HUES6 (cell line): ENCODE measurements around the gene RAB8A.
"Not testable (repeated sequence)": the region's sequence is repeated elsewhere in the genome, so short reads cannot be mapped to it uniquely, and the experiment has no call there.

Experiments
- H3K27ac ChIP-seq: 2 replicates; pipeline ENCODE4 v1.7.0; 2013; ENCODE audit warnings: low read depth, mild to moderate bottlenecking, low read length, inconsistent platforms
- H3K27me3 ChIP-seq: 2 replicates; pipeline ENCODE4 v1.6.1; 2013; ENCODE audit warnings: low read length; ENCODE audit not compliant: control insufficient read depth, insufficient read depth
- H3K36me3 ChIP-seq: 2 replicates; pipeline ENCODE4 v1.6.1; 2013; ENCODE audit warnings: low read length; ENCODE audit not compliant: control insufficient read depth, insufficient read depth
- H3K4me1 ChIP-seq: 2 replicates; pipeline ENCODE4 v1.6.1; 2013; ENCODE audit warnings: low read length; ENCODE audit not compliant: control insufficient read depth, insufficient read depth
- H3K4me3 ChIP-seq: 2 replicates; pipeline ENCODE4 v1.5.1; 2013; ENCODE audit warnings: low read depth, low read length
- H3K9ac ChIP-seq: one replicate; pipeline ENCODE4 v1.6.1; 2013; ENCODE audit warnings: mild to moderate bottlenecking, low read length
- H3K9me3 ChIP-seq: 2 replicates; pipeline ENCODE4 v1.6.1; 2013; ENCODE audit warnings: low read depth, low read length; ENCODE audit not compliant: control insufficient read depth, insufficient read depth

RAB8A gene

GRCh38 chr19:16117594-16118033 lies 5.9 kb downstream of the RAB8A start:
- Histone ChIP-seq H3K9ac (no peak overlapping the region), H3K27ac (no peak overlapping the region), H3K4me1 (peaks cover 4% of the 10 kb centered on the region; the same call in 1 of the 2 replicates), H3K9me3 (no peaks in the 10 kb centered on the region), H3K36me3 (peaks cover 70% of the 10 kb centered on the region), H3K4me3 (no peak overlapping the region), H3K27me3 (no peaks in the 10 kb centered on the region)

- H3K27me3 ChIP-seq, result no peaks in the 10 kb centered on the region
- H3K9me3 ChIP-seq, result no peaks in the 10 kb centered on the region
- no peaks in the 10 kb centered on the region for H3K4me1 ChIP-seq
- peaks cover 74% of the 10 kb centered on the region for H3K36me3 ChIP-seq
- H3K4me3 ChIP-seq, result no peak overlapping the region
- no peak overlapping the region for H3K27ac ChIP-seq
- no peak overlapping the region for H3K9ac ChIP-seq
Observed at GRCh38 chr19:16118489-16119033, 6.9 kb downstream of the RAB8A start.

- H3K4me1 ChIP-seq, H3K27ac ChIP-seq, H3K9ac ChIP-seq, H3K9me3 ChIP-seq, H3K27me3 ChIP-seq, H3K4me3 ChIP-seq: not testable (repeated sequence)
- peaks cover 77% of the 10 kb centered on the region for H3K36me3 ChIP-seq
Observed at GRCh38 chr19:16119075-16119857, 7.6 kb downstream of the RAB8A start.

GRCh38 chr19:16121141-16121540 lies 9.5 kb downstream of the RAB8A start:
- H3K4me3 ChIP-seq, result no peak overlapping the region
- no peaks in the 10 kb centered on the region for H3K4me1 ChIP-seq
- H3K27me3 ChIP-seq, result no peaks in the 10 kb centered on the region
- no peak overlapping the region for H3K27ac ChIP-seq
- no peak overlapping the region for H3K9ac ChIP-seq
- peaks cover 84% of the 10 kb centered on the region for H3K36me3 ChIP-seq
- H3K9me3 ChIP-seq, result no peaks in the 10 kb centered on the region

GRCh38 chr19:16121967-16122366 lies 10.3 kb downstream of the RAB8A start:
- H3K4me1 ChIP-seq, result no peaks in the 10 kb centered on the region
- H3K36me3 ChIP-seq, result peaks cover 89% of the 10 kb centered on the region

GRCh38 chr19:16124953-16125352 lies 13.3 kb downstream of the RAB8A start:
- H3K4me1 ChIP-seq, result no peaks in the 10 kb centered on the region
- no peak overlapping the region for H3K4me3 ChIP-seq
- H3K9me3 ChIP-seq, result no peaks in the 10 kb centered on the region
- H3K9ac ChIP-seq, result no peak overlapping the region
- peaks cover 97% of the 10 kb centered on the region for H3K36me3 ChIP-seq
- no peak overlapping the region for H3K27ac ChIP-seq
- no peaks in the 10 kb centered on the region for H3K27me3 ChIP-seq

More at GRCh38 chr19:16121967-16122366, 10.3 kb downstream of the RAB8A start:
- Histone ChIP-seq H3K9me3 (no peaks in the 10 kb centered on the region), H3K9ac (no peak overlapping the region), H3K27ac (no peak overlapping the region), H3K4me3 (no peak overlapping the region), H3K27me3 (no peaks in the 10 kb centered on the region)

GRCh38 chr19:16125737-16126495 lies 14.2 kb downstream of the RAB8A start:
- Histone ChIP-seq H3K4me3 (no peak overlapping the region), H3K9ac (no peak overlapping the region), H3K27ac (no peak overlapping the region), H3K4me1 (no peaks in the 10 kb centered on the region), H3K27me3 (no peaks in the 10 kb centered on the region), H3K36me3 (peaks cover 96% of the 10 kb centered on the region), H3K9me3 (no peaks in the 10 kb centered on the region)

- Histone ChIP-seq H3K27me3 (no peaks in the 10 kb centered on the region), H3K9me3 (no peaks in the 10 kb centered on the region), H3K36me3 (peaks cover 94% of the 10 kb centered on the region), H3K9ac (no peak overlapping the region), H3K4me3 (no peak overlapping the region), H3K4me1 (no peaks in the 10 kb centered on the region), H3K27ac (no peak overlapping the region)
Observed at GRCh38 chr19:16127080-16127479, 15.4 kb downstream of the RAB8A start.

GRCh38 chr19:16127776-16128371 lies 16.2 kb downstream of the RAB8A start:
- Histone ChIP-seq H3K9ac (no peak overlapping the region), H3K9me3 (no peaks in the 10 kb centered on the region), H3K36me3 (peaks cover 94% of the 10 kb centered on the region)

GRCh38 chr19:16131648-16132047 lies 20.0 kb downstream of the RAB8A start:
- H3K27me3 ChIP-seq, result no peaks in the 10 kb centered on the region
- peaks cover 76% of the 10 kb centered on the region for H3K36me3 ChIP-seq
- H3K27ac ChIP-seq, result no peak overlapping the region
- H3K9me3 ChIP-seq, result no peaks in the 10 kb centered on the region
- H3K9ac ChIP-seq, result no peak overlapping the region
- H3K4me3 ChIP-seq, result no peak overlapping the region
- H3K4me1 ChIP-seq, result peaks cover 2% of the 10 kb centered on the region; the same call in 1 of the 2 replicates

More at GRCh38 chr19:16127776-16128371, 16.2 kb downstream of the RAB8A start:
- H3K4me3 ChIP-seq, result no peak overlapping the region
- no peak overlapping the region for H3K27ac ChIP-seq
- no peaks in the 10 kb centered on the region for H3K4me1 ChIP-seq
- no peaks in the 10 kb centered on the region for H3K27me3 ChIP-seq
